GM23248 (cell line): ENCODE results near the gene PLCB4. TPM values are rescaled to one million over a fixed set of nuclear protein-coding genes. Genes with fewer than 3 reads are reported as not detected.

Experiments
- DNase-seq: peaks from one replicate; pipeline ENCODE4 v3.0.0-alpha.2; 2015
- H2AFZ ChIP-seq: fragments of 200-600 bp; sonication (generic); 2 replicates; pipeline ENCODE4 v1.6.1; 2016; ENCODE audit warnings: antibody characterized with exemption
- H3F3A ChIP-seq: fragments of 200-600 bp; sonication (generic); 2 replicates; pipeline ENCODE4 v1.6.1; 2016; ENCODE audit warnings: mild to moderate bottlenecking, antibody characterized with exemption, mixed run types; ENCODE audit not compliant: insufficient read depth
- H3K27ac ChIP-seq: fragments of 200-600 bp; sonication (generic); 2 replicates; pipeline ENCODE4 v1.5.1; 2016; ENCODE audit warnings: mild to moderate bottlenecking
- H3K27me3 ChIP-seq: fragments of 200-600 bp; sonication (generic); replicated peaks from 2 replicates; pipeline ENCODE4 v1.6.1; 2016; ENCODE audit warnings: mild to moderate bottlenecking; ENCODE audit not compliant: insufficient read depth
- H3K36me3 ChIP-seq: fragments of 200-600 bp; sonication (generic); 2 replicates; pipeline ENCODE4 v1.6.1; 2016; ENCODE audit warnings: low read depth, mild to moderate bottlenecking
- H3K4me1 ChIP-seq: fragments of 200-600 bp; sonication (generic); 2 replicates; pipeline ENCODE4 v1.6.1; 2016; ENCODE audit warnings: mild to moderate bottlenecking; ENCODE audit not compliant: insufficient read depth
- H3K4me2 ChIP-seq: fragments of 200-600 bp; sonication (generic); one replicate; pipeline ENCODE4 v1.6.1; 2016; ENCODE audit warnings: mild to moderate bottlenecking; ENCODE audit not compliant: unreplicated experiment
- H3K4me3 ChIP-seq: fragments of 200-600 bp; sonication (generic); 2 replicates; pipeline ENCODE4 v1.5.1; 2016; ENCODE audit warnings: mild to moderate bottlenecking
- H3K79me2 ChIP-seq: fragments of 200-600 bp; sonication (generic); 2 replicates; pipeline ENCODE4 v1.6.1; 2016; ENCODE audit warnings: mild to moderate bottlenecking; ENCODE audit not compliant: insufficient read depth
- H3K9ac ChIP-seq: fragments of 200-600 bp; sonication (generic); 2 replicates; pipeline ENCODE4 v1.6.1; 2016; ENCODE audit warnings: mild to moderate bottlenecking
- H3K9me2 ChIP-seq: fragments of 200-600 bp; sonication (generic); 2 replicates; pipeline ENCODE4 v1.6.1; 2016; ENCODE audit warnings: mixed run types, mild to moderate bottlenecking, moderate library complexity; ENCODE audit not compliant: insufficient read depth
- H3K9me3 ChIP-seq: fragments of 200-600 bp; sonication (generic); one replicate; pipeline ENCODE4 v1.6.1; 2017; ENCODE audit warnings: low read depth
- H4K20me1 ChIP-seq: fragments of 200-600 bp; sonication (generic); 2 replicates; pipeline ENCODE4 v1.6.0; 2016; ENCODE audit not compliant: insufficient read depth
- EZH2 ChIP-seq: fragments of 200-600 bp; sonication (generic); IDR thresholded peaks from 2 replicates; pipeline ENCODE4 v1.6.1; 2018; ENCODE audit warnings: antibody characterized with exemption, mild to moderate bottlenecking; ENCODE audit not compliant: insufficient read depth, poor library complexity, severe bottlenecking
- EZH2phosphoT487 ChIP-seq: fragments of 200-600 bp; sonication (generic); IDR thresholded peaks from 2 replicates; pipeline ENCODE4 v1.6.1; 2018; ENCODE audit warnings: antibody characterized with exemption, moderate library complexity, mild to moderate bottlenecking, low read depth; ENCODE audit not compliant: insufficient read depth
- WGBS, 2 experiments: methylation state at CpG; one replicate each; pipeline ENCODE4 v1.1.6; 2015 to 2017; ENCODE audit warnings: low lambda C conversion rate in 2 of 2, low coverage in 1 of 2; ENCODE audit errors: missing lambda C conversion rate in 2 of 2; 5-methylcytosine and 5-hydroxymethylcytosine counted together
- in situ Hi-C: fragments of 300-500 bp; cut with MboI; formaldehyde crosslinking; loops from 2 replicates; pipeline ENCODE4 v1.15.0; 2020
- polyA plus RNA-seq: library from polyadenylated mRNA; unstranded; fragments of >200 nt; fragmentation: Nextera tagmentation; extraction: Ambion mirVana; gene quantifications from 2 replicates; pipeline ENCODE4 v1.2.1, GENCODE V29; 2016
- total RNA-seq: library from RNA; depleted of rRNA; stranded (reverse); fragments of >200 nt; shearing (Covaris generic); gene quantifications from 2 replicates; pipeline ENCODE4 v1.2.3, GENCODE V29; 2014

PLCB4 gene
- total and polyA plus RNA-seq, 2 experiments from 2014 or later = 5.0 to 9.5 TPM

DNA sequence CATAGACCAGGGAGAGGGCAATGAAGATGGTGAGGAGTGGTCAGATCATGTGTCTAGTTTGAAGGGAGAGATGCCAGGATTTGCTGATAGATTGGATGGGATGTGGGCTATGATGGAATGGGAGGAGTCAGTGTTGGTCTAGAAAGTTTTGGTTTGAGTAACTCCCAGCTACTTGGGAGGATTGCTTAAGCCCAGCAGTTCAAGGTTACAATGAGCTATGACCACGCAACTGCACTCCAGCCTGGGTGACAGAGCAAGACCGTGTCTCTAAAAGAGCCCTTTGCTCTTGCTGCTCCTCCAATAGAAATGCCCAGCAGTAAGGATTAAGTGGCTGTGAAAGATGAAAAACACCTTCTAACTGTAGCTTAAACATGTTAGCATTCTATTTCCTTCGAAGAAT is 427.3 kb downstream of the PLCB4 start:
- H3K79me2 ChIP-seq = no peaks in the 10 kb centered on the region
- H3K9me3 ChIP-seq = no peaks in the 10 kb centered on the region
- H3K36me3 ChIP-seq = no peaks in the 10 kb centered on the region
- WGBS, 2 experiments = 22 to 24% methylated on average over 3 of the region's 3 CpGs
- no peaks in the 10 kb centered on the region; the same call in 1 of the 2 replicates for H3K27me3 ChIP-seq
- no peaks in the 10 kb centered on the region for H3K9me2 ChIP-seq
- in situ Hi-C loops = no loop called here
- H3F3A ChIP-seq = no peaks in the 10 kb centered on the region
- no peak overlapping the region for H2AFZ ChIP-seq
- no peak overlapping the region for H3K27ac ChIP-seq
- H3K4me3 ChIP-seq = no peak overlapping the region
- DNase-seq = no peak
- H3K4me2 ChIP-seq = no peak overlapping the region
- no peaks in the 10 kb centered on the region for H3K4me1 ChIP-seq
- H3K9ac ChIP-seq = no peak overlapping the region
- no peaks in the 10 kb centered on the region for H4K20me1 ChIP-seq
- no peak for TF ChIP-seq EZH2phosphoT487
- TF ChIP-seq EZH2 = no peak

DNA sequence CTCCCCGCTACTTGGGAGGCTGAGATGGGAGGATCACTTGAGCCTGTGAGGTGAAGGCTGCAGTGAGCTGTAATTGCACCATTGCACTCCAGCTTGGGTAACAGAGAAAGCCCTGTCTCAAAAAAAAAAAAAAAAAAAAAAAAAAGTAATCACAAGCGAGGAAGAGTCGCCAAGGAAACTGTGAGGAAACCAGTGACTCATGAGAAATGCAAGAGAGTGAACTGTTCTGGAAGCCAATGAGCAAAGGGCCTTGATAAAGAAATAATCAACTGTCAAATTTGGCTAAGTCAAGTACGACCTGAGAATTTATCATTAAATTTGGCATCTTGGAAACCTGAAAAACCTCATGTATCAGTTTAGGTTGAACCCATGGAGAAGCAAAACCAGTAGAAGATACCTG is 429.4 kb downstream of the PLCB4 start:
- Histone ChIP-seq H4K20me1 (no peaks in the 10 kb centered on the region), H3K9me2 (no peaks in the 10 kb centered on the region), H3K27ac (no peak overlapping the region), H3K9ac (no peak overlapping the region), H3K4me2 (no peak overlapping the region), H3K27me3 (peaks cover 2% of the 10 kb centered on the region; the same call in 1 of the 2 replicates), H2AFZ (no peak overlapping the region), H3K4me1 (no peaks in the 10 kb centered on the region), H3F3A (no peaks in the 10 kb centered on the region), H3K36me3 (no peaks in the 10 kb centered on the region), H3K4me3 (no peak overlapping the region), H3K9me3 (no peaks in the 10 kb centered on the region), H3K79me2 (no peaks in the 10 kb centered on the region)
- DNase-seq = peak; percentile 36
- 22 to 38% methylated on average over 4 of the region's 4 CpGs for WGBS, 2 experiments
- no peak for TF ChIP-seq EZH2phosphoT487
- no peak for TF ChIP-seq EZH2
- in situ Hi-C loops = no loop called here

- Histone ChIP-seq H3K9ac (no peak overlapping the region), H4K20me1 (no peaks in the 10 kb centered on the region), H3K79me2 (no peaks in the 10 kb centered on the region), H3F3A (no peaks in the 10 kb centered on the region), H3K9me3 (no peaks in the 10 kb centered on the region), H3K4me3 (no peak overlapping the region), H3K27me3 (peaks cover 4% of the 10 kb centered on the region; the same call in 1 of the 2 replicates), H2AFZ (no peak overlapping the region), H3K4me1 (no peaks in the 10 kb centered on the region), H3K9me2 (no peaks in the 10 kb centered on the region), H3K4me2 (no peak overlapping the region), H3K27ac (no peak overlapping the region), H3K36me3 (no peaks in the 10 kb centered on the region)
- 72 to 74% methylated on average over 5 of the region's 5 CpGs for WGBS, 2 experiments
- DNase-seq = no peak
- in situ Hi-C loops = no loop called here
- no peak for TF ChIP-seq EZH2
- TF ChIP-seq EZH2phosphoT487 = no peak
Measured at GRCh38 chr20:9499126-9499899, 430.4 kb downstream of the PLCB4 start.

DNA sequence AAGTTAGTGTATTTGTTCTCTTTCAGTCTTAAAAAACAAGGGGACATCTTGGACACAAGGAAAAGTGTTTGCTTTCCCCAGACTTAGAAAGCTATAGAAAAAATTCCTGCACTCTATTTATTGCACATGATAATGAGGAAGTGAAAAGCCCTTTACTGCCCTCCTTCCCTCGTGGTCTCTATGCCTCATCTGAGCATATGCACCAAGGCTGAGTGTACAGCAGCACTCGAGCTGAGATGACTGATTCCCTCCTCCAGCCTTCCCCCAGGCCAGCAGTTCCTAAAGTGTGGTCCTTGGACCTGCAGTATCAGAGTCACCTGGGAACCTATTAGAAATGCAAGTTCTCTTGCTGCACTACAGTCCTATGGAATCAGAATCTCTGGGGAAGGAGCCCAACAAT is 431.2 kb downstream of the PLCB4 start:
- 7 to 14% methylated on average over 2 of the region's 2 CpGs for WGBS, 2 experiments
- Histone ChIP-seq H4K20me1 (no peaks in the 10 kb centered on the region), H3K9me2 (no peaks in the 10 kb centered on the region), H3F3A (no peaks in the 10 kb centered on the region), H3K4me2 (no peak overlapping the region), H3K9ac (no peak overlapping the region), H3K27ac (no peak overlapping the region), H3K4me1 (no peaks in the 10 kb centered on the region), H3K36me3 (no peaks in the 10 kb centered on the region), H3K79me2 (no peaks in the 10 kb centered on the region), H3K4me3 (no peak overlapping the region), H3K9me3 (no peaks in the 10 kb centered on the region), H3K27me3 (peaks cover 9% of the 10 kb centered on the region; the same call in 1 of the 2 replicates), H2AFZ (no peak overlapping the region)
- DNase-seq = no peak
- in situ Hi-C loops = no loop called here
- TF ChIP-seq EZH2 = no peak
- TF ChIP-seq EZH2phosphoT487 = no peak

DNA sequence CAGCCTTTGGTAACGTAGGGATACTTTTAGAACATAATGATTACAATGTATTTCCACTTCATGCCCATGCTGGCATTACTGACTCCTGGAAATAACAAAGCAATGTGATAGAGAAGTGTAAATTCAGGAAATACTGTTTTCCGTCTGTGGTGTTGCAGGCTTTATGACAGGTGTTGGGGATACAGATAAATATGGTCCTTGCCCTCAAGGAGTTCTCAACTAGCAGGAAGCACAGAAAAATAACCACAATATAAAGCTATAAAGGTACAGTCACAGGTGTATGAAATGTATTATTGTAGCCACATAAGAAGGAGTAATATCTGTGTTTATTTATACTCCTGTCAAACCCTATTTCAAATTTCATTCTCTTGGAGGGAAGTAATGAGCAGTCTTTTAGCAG is 432.6 kb downstream of the PLCB4 start:
- Histone ChIP-seq H3K27ac (no peak overlapping the region), H3K4me3 (no peak overlapping the region), H2AFZ (no peak overlapping the region), H3F3A (no peaks in the 10 kb centered on the region), H3K4me2 (no peak overlapping the region), H3K9ac (no peak overlapping the region), H3K4me1 (no peaks in the 10 kb centered on the region), H3K36me3 (no peaks in the 10 kb centered on the region), H3K27me3 (peaks cover 23% of the 10 kb centered on the region), H3K79me2 (no peaks in the 10 kb centered on the region), H3K9me2 (no peaks in the 10 kb centered on the region), H4K20me1 (no peaks in the 10 kb centered on the region), H3K9me3 (no peaks in the 10 kb centered on the region)
- WGBS, 2 experiments = 45 to 47% methylated on average over 2 of the region's 2 CpGs
- in situ Hi-C loops = no loop called here
- DNase-seq = no peak
- no peak for TF ChIP-seq EZH2
- no peak for TF ChIP-seq EZH2phosphoT487
